ENCODE data around the gene SYT5. TPM values are rescaled to one million over a fixed set of nuclear protein-coding genes. Genes with fewer than 3 reads are reported as not detected.

SYT5 gene
- polyA plus RNA-seq, 3 donors, result not detected

GRCh38 chr19:55188625-55189024, 8.5 kb upstream of the SYT5 start:
- Histone ChIP-seq H3K27ac (ENCODE audit: low read depth in 1 of 2, low read length in 2 of 2) (no peak overlapping the region), H3K27me3 (ENCODE audit: control insufficient read depth in 2 of 2, insufficient read depth in 2 of 2, low read length in 2 of 2) (no peaks in the 10 kb centered on the region), H3K4me1 (ENCODE audit: control insufficient read depth in 1 of 2, insufficient read depth in 2 of 2, low read length in 2 of 2) (peaks cover 0 to 4% of the 10 kb centered on the region in 2 donors), H4K20me1 (ENCODE audit: insufficient read depth, low read length) (no peaks in the 10 kb centered on the region), H3K9me3 (replicated peaks in 1 of 2; ENCODE audit: control insufficient read depth in 1 of 2, insufficient read depth in 1 of 2, low read length in 2 of 2) (no peaks in the 10 kb centered on the region), H3K9ac (ENCODE audit: insufficient read depth, low read length, poor library complexity, severe bottlenecking) (no peak overlapping the region), H2AFZ (ENCODE audit: insufficient read depth, low read depth, low read length, poor library complexity, severe bottlenecking) (peak overlapping the region; percentile 29), H3K4me3 (replicated peaks in 1 of 3; ENCODE audit: low read depth in 2 of 3, low read length in 3 of 3) (no peak overlapping the region), H3K79me2 (ENCODE audit: insufficient read depth, low read length) (no peaks in the 10 kb centered on the region), H3K4me2 (replicated peaks; ENCODE audit: extremely low read depth, low read length, poor library complexity, severe bottlenecking) (no peak overlapping the region), H3K36me3 (replicated peaks in 1 of 2; ENCODE audit: control insufficient read depth in 1 of 2, insufficient read depth in 2 of 2, low read length in 2 of 2) (no peaks in the 10 kb centered on the region)
- Mint-ChIP-seq H3K9me3 (peaks cover 0 to 1% (median 0%) of the 10 kb centered on the region in 7 donors), H3K4me3 (peak overlapping the region in 1 of 2 donors; percentile 52), H3K27me3 (ENCODE audit: low read depth in 3 of 3) (peaks cover 9 to 24% (median 17%) of the 10 kb centered on the region in 3 donors), H3K4me1 (peaks cover 12% of the 10 kb centered on the region), H3K27ac (peak overlapping the region in 1 of 7 donors; percentile 17), H3K36me3 (no peaks in the 10 kb centered on the region)
- no peak for DNase-seq
- intact Hi-C loops (cut with micrococcal nuclease), result no loop called here
- TF ChIP-seq, protein P1, sequence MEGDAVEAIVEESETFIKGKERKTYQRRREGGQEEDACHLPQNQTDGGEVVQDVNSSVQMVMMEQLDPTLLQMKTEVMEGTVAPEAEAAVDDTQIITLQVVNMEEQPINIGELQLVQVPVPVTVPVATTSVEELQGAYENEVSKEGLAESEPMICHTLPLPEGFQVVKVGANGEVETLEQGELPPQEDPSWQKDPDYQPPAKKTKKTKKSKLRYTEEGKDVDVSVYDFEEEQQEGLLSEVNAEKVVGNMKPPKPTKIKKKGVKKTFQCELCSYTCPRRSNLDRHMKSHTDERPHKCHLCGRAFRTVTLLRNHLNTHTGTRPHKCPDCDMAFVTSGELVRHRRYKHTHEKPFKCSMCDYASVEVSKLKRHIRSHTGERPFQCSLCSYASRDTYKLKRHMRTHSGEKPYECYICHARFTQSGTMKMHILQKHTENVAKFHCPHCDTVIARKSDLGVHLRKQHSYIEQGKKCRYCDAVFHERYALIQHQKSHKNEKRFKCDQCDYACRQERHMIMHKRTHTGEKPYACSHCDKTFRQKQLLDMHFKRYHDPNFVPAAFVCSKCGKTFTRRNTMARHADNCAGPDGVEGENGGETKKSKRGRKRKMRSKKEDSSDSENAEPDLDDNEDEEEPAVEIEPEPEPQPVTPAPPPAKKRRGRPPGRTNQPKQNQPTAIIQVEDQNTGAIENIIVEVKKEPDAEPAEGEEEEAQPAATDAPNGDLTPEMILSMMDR (IDR thresholded peaks at IDR 0.05), result no peak
- WGBS (ENCODE audit: insufficient coverage), result 22% methylated on average over 7 of the region's 8 CpGs

GRCh38 chr19:55186080-55186479, 6.0 kb upstream of the SYT5 start:
- H3K27ac Mint-ChIP-seq, result no peak overlapping the region
- Histone ChIP-seq H2AFZ (ENCODE audit: insufficient read depth, low read depth, low read length, poor library complexity, severe bottlenecking) (no peak overlapping the region), H3K36me3 (replicated peaks in 1 of 2; ENCODE audit: control insufficient read depth in 1 of 2, insufficient read depth in 2 of 2, low read length in 2 of 2) (no peaks in the 10 kb centered on the region), H3K9me3 (replicated peaks in 1 of 2; ENCODE audit: control insufficient read depth in 1 of 2, insufficient read depth in 1 of 2, low read length in 2 of 2) (no peaks in the 10 kb centered on the region), H3K79me2 (ENCODE audit: insufficient read depth, low read length) (no peaks in the 10 kb centered on the region), H4K20me1 (ENCODE audit: insufficient read depth, low read length) (no peaks in the 10 kb centered on the region), H3K27ac (ENCODE audit: low read depth in 1 of 2, low read length in 2 of 2) (no peak overlapping the region), H3K4me1 (ENCODE audit: control insufficient read depth in 1 of 2, insufficient read depth in 2 of 2, low read length in 2 of 2) (peaks cover 0 to 4% of the 10 kb centered on the region in 2 donors), H3K27me3 (ENCODE audit: control insufficient read depth in 2 of 2, insufficient read depth in 2 of 2, low read length in 2 of 2) (peaks cover 0 to 10% of the 10 kb centered on the region in 2 donors), H3K4me2 (replicated peaks; ENCODE audit: extremely low read depth, low read length, poor library complexity, severe bottlenecking) (no peak overlapping the region), H3K4me3 (replicated peaks in 1 of 3; ENCODE audit: low read depth in 2 of 3, low read length in 3 of 3) (no peak overlapping the region), H3K9ac (ENCODE audit: insufficient read depth, low read length, poor library complexity, severe bottlenecking) (no peak overlapping the region)
- intact Hi-C loops (cut with micrococcal nuclease), result no loop called here
- peaks cover 18 to 24% (median 23%) of the 10 kb centered on the region in 3 donors for H3K27me3 Mint-ChIP-seq (ENCODE audit: low read depth in 3 of 3)
- 94% methylated on average over 12 of the region's 12 CpGs for WGBS (ENCODE audit: insufficient coverage)
- H3K36me3 Mint-ChIP-seq, result no peaks in the 10 kb centered on the region
- no peak overlapping the region for H3K4me3 Mint-ChIP-seq
- peaks cover 0 to 4% (median 0%) of the 10 kb centered on the region in 7 donors for H3K9me3 Mint-ChIP-seq
- peaks cover 9% of the 10 kb centered on the region for H3K4me1 Mint-ChIP-seq
- DNase-seq, result no peak
- TF ChIP-seq, protein P1 (IDR thresholded peaks at IDR 0.05), result no peak
